CD4-positive, alpha-beta memory T cell (primary cell): ENCODE data around the gene TYW1. TPM values are rescaled to one million over a fixed set of nuclear protein-coding genes. Genes with fewer than 3 reads are reported as not detected.
"Not testable (repeated sequence)": the region's sequence is repeated elsewhere in the genome, so short reads cannot be mapped to it uniquely, and the experiment has no call there.

Experiments used
- CTCF ChIA-PET: fragments of 350-600 bp; sonication (Branson Sonifier 250); formaldehyde crosslinking; loops from one replicate; lab custom pipeline; 2021; ENCODE audit warnings: inconsistent platforms; ENCODE audit not compliant: partially characterized antibody; lab: Charles Lee
- POLR2A ChIA-PET: fragments of 350-600 bp; sonication (Branson Sonifier 250); formaldehyde crosslinking; loops from one replicate; lab custom pipeline; 2021; ENCODE audit not compliant: partially characterized antibody; lab: Charles Lee
- DNase-seq, 5 donors: peaks; one replicate each; pipeline versions ENCODE4 v3.0.0 to v3.0.0-alpha.2; 2020 to 2022; ENCODE audit warnings: mixed read lengths in 1 of 5
- H3K27ac ChIP-seq: one replicate; pipeline ENCODE4 v1.7.0; 2013; ENCODE audit warnings: low read depth, low read length
- H3K27me3 ChIP-seq: 2 replicates; pipeline ENCODE4 v1.7.0; 2013; ENCODE audit warnings: mild to moderate bottlenecking, low read length, moderate library complexity; ENCODE audit not compliant: insufficient read depth
- H3K36me3 ChIP-seq: 2 replicates; pipeline ENCODE4 v1.7.0; 2013; ENCODE audit warnings: mild to moderate bottlenecking, low read length, moderate library complexity; ENCODE audit not compliant: insufficient read depth
- H3K4me1 ChIP-seq: 2 replicates; pipeline ENCODE4 v1.7.0; 2013; ENCODE audit warnings: mild to moderate bottlenecking, low read length, moderate library complexity; ENCODE audit not compliant: insufficient read depth
- H3K4me3 ChIP-seq, 2 donors: one replicate each; pipeline ENCODE4 v1.7.0; 2013; ENCODE audit warnings: low read length in 2 of 2, mild to moderate bottlenecking in 1 of 2
- H3K9me3 ChIP-seq, 2 donors: one replicate each; pipeline ENCODE4 v1.7.0; 2013; ENCODE audit warnings: low read length in 2 of 2, control low read depth in 1 of 2; ENCODE audit not compliant: control insufficient read depth in 1 of 2
- H3K27ac Mint-ChIP-seq, 7 donors: one replicate each; pipeline ENCODE4 v1.8.0; 2020 to 2021; ENCODE audit warnings: mixed read lengths in 7 of 7, mild to moderate bottlenecking in 6 of 7, inconsistent platforms in 3 of 7, moderate library complexity in 3 of 7
- H3K27me3 Mint-ChIP-seq, 2 donors: one replicate each; pipeline ENCODE4 v1.8.0; 2020 to 2021; ENCODE audit warnings: mixed read lengths in 2 of 2
- H3K36me3 Mint-ChIP-seq, 2 donors: one replicate each; pipeline ENCODE4 v1.8.0; 2020 to 2021; ENCODE audit warnings: mixed read lengths in 2 of 2, inconsistent platforms in 1 of 2, mild to moderate bottlenecking in 1 of 2
- H3K4me1 Mint-ChIP-seq, 4 donors: one replicate each; pipeline ENCODE4 v1.8.0; 2020 to 2021; ENCODE audit warnings: mixed read lengths in 4 of 4, mild to moderate bottlenecking in 1 of 4
- H3K4me3 Mint-ChIP-seq, 8 donors: one replicate each; pipeline ENCODE4 v1.8.0; 2020 to 2021; ENCODE audit warnings: mixed read lengths in 8 of 8, mild to moderate bottlenecking in 7 of 8, moderate library complexity in 6 of 8, inconsistent platforms in 3 of 8
- H3K9me3 Mint-ChIP-seq, 8 donors: one replicate each; pipeline ENCODE4 v1.8.0; 2020 to 2021; ENCODE audit warnings: mixed read lengths in 8 of 8, mild to moderate bottlenecking in 5 of 8, inconsistent platforms in 3 of 8, moderate library complexity in 1 of 8
- intact Hi-C: fragments of 100-400 bp; cut with micrococcal nuclease; formaldehyde crosslinking; loops from one replicate; pipeline ENCODE4 v1.15.1; 2023
- polyA plus RNA-seq, 2 donors: library from polyadenylated mRNA; unstranded; fragments of 300-500 nt; fragmentation: Illumina TruSeq; gene quantifications; one replicate each; pipeline ENCODE4 v1.2.3, GENCODE V29; 2021
- total RNA-seq, 2 experiments: library from RNA; stranded (reverse); gene quantifications; one replicate each; pipeline ENCODE4 v1.2.3, GENCODE V29; 2021

The TYW1 gene
- total and polyA plus RNA-seq, 4 experiments from 2014 or later: 19.2 to 32.3 (median 27.7) TPM

DNA sequence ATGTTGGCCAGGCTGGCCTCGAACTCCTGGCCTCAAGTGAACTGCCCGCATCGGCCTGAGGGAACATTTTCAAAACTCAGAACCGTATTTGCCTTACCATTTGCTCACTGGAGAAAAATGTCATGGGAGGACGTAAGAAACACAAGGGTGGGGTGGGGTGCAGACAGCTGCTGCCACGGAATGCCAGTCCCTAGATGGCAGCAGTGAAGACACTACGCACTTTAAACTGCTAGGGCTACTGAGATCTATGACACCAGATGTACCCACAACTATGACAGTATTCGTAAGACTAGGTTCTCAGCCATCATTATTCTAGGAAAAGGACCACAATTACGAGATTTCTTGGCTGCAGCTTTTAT, 2.0 kb upstream of the TYW1 start:
- not testable (repeated sequence) for H3K9me3 Mint-ChIP-seq
- peaks cover 19% of the 10 kb centered on the region for H3K36me3 ChIP-seq

DNA sequence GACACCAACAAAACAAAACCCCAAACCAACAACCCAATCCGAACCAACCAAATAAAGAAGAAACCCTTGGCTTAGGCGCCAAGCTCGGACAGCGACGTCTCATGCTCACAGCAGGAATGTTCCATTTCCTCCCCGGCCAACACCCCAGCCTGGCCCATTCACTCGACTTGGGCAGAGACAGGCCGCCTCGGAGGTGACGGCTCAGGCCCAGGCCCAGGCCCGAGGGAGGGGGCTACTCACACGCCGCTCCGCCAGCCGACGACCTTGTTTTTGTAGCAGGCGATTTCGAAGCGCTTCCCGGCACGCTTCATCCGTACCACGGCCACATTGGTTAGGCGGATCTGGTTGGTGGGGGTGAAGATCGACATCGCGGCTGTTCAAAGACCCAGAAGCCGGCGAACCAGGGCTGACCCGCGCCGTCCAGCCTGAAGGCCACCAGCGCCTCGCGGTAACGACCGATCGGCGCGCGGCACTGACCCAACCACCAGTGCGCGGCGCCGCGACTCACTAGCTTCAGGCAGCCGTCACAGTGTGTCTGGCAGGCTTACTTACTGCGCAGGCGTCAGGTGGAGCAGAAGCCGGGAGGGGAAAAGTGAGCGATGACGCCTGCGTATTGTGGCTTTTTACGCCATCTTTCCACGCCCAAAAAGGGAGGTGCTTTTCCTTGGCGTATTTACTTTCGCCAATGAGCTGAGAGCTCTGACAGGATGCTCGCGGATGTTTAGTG, 1.4 kb upstream of the TYW1 start, which contains the start of gene SBDS:
TSS of gene SBDS (minus strand) at position 537 of the 727 bp plus-strand sequence. CDS start at position 368, 169 bp downstream.
- Histone ChIP-seq H3K36me3 (peaks cover 19% of the 10 kb centered on the region), H3K4me1 (peaks cover 24% of the 10 kb centered on the region), H3K4me3 (peak within 1 kb of the TSS; percentile 61 to 84), H3K27ac (peak within 1 kb of the TSS; percentile 99)
- Mint-ChIP-seq H3K4me3 (peak within 1 kb of the TSS; percentile 96 to 100 (median 100)), H3K4me1 (peaks cover 16 to 46% (median 29%) of the 10 kb centered on the region in 4 donors), H3K27ac (peak within 1 kb of the TSS; percentile 97 to 100 (median 100)), H3K36me3 (peaks cover 13 to 50% of the 10 kb centered on the region in 2 donors)
- POLR2A ChIA-PET: interaction anchor here (0.6 to 3.4 kb wide), 14 partner anchors 9 to 1622 kb away, joined by 3 to 33 read pairs (median 5); partner anchors contain the start of genes KCTD7, RABGEF1, TMEM248 and ZNF92
- DNase-seq: peak; percentile 92 to 98 (median 97)
- H3K9me3 Mint-ChIP-seq, H3K9me3 ChIP-seq, H3K27me3 ChIP-seq, H3K27me3 Mint-ChIP-seq: not testable (repeated sequence)
- CTCF ChIA-PET: interaction anchor here (0.7 to 1.5 kb wide), 4 partner anchors 8 to 151 kb away, joined by 3 to 7 read pairs (median 3); no protein-coding TSS in a partner anchor
- intact Hi-C loops: loop anchor here (5.0 kb wide), 1 partner anchor 788 kb away; the partner anchor contains the start of gene TPST1

More for the DNA sequence above, 2.0 kb upstream of the TYW1 start:
- peaks cover 13 to 48% of the 10 kb centered on the region in 2 donors for H3K36me3 Mint-ChIP-seq
- Histone ChIP-seq H3K4me1 (peaks cover 24% of the 10 kb centered on the region), H3K27ac (peak overlapping the region; percentile 99), H3K4me3 (peak overlapping the region; percentile 61 to 84)
- H3K27me3 Mint-ChIP-seq, H3K27me3 ChIP-seq, H3K9me3 ChIP-seq: not testable (repeated sequence)
- peak overlapping the region; percentile 96 to 100 (median 100) for H3K4me3 Mint-ChIP-seq
- CTCF ChIA-PET: interaction anchor here (0.8 kb wide), 1 partner anchor 71 kb away, joined by 3 read pairs; no protein-coding TSS in a partner anchor
- H3K4me1 Mint-ChIP-seq: peaks cover 16 to 46% (median 29%) of the 10 kb centered on the region in 4 donors
- peak overlapping the region; percentile 97 to 100 (median 100) for H3K27ac Mint-ChIP-seq
- POLR2A ChIA-PET: interaction anchor here (0.9 to 3.4 kb wide), 7 partner anchors 73 to 501 kb away, joined by 3 to 33 read pairs (median 10); partner anchors contain the start of gene TMEM248
- intact Hi-C loops: loop anchor here (1.0 to 5.0 kb wide), 2 partner anchors 149 to 787 kb away; partner anchors contain the start of gene TPST1
- peak in 4 of 5 donors; percentile 72 to 82 (median 80) for DNase-seq

DNA sequence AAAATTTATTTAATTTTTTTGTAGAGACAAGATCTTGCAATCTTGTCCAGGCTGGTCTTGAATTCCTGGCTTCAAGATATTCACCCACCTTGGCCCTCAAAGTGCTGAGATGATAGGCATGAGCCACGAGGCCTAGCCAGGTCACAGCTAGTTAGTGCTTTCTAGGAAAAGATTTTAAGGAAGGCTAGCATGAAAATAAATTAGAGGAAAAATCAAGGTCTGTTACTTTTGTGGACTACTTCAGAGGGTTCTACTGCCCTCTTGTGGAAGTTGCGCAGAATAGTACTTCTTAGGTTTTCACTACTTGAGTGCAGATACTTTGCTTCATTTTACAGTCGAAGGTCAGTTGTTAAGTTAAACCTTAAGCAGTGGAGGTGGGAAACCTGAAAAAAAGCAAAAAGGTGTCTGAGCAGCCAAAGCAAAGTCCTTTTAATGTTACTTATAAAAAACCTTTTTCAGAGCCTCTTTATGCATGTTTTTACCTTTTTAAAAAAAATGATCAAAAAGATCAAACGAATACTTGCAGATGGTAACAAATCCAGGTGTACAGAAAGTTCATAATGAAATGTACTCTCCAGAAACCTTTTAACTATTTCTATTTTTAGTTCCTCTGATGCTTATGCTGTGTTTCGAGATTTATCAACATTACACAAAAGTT, 4.1 kb downstream of the TYW1 start:
- not testable (repeated sequence) for H3K9me3 Mint-ChIP-seq, H3K36me3 ChIP-seq, H3K9me3 ChIP-seq, H3K27me3 Mint-ChIP-seq, H3K4me1 ChIP-seq, H3K27ac ChIP-seq, H3K4me3 ChIP-seq, H3K27me3 ChIP-seq
- CTCF ChIA-PET: interaction anchor here (1.3 kb wide), 1 partner anchor 587 kb away, joined by 4 read pairs; no protein-coding TSS in a partner anchor
- Mint-ChIP-seq H3K36me3 (peaks cover 14 to 32% of the 10 kb centered on the region in 2 donors), H3K27ac (peak overlapping the region in 5 of 7 donors; percentile 65 to 91 (median 82)), H3K4me1 (peaks cover 6 to 26% (median 14%) of the 10 kb centered on the region in 4 donors), H3K4me3 (peak overlapping the region in 1 of 8 donors; percentile 81)
- intact Hi-C loops: loop anchor here (5.0 kb wide), 1 partner anchor 968 kb away; no protein-coding TSS in a partner anchor
- POLR2A ChIA-PET: interaction anchor here (0.6 kb wide), 1 partner anchor 1252 kb away, joined by 5 read pairs; no protein-coding TSS in a partner anchor
- DNase-seq: peak; percentile 38 to 47 (median 44)

DNA sequence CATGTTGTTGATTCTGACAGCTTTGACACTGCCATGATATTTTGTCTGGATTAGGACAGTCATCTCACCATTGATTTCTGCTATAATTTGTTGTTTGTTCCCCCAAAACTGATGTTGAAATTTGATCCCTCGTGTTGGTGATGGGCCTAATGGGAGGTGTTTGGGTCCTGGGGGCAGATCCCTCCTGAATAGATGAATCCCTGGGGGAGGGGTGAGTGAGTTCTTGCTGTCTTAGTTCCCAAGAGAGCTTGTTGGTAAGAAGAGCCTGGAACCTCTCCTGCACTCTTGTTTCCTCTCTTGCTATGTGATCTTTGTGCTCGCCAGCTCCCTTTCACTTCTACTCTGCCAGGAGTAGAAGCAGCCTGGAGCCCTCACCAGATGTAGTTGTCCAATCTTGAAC, 7.5 kb downstream of the TYW1 start:
- CTCF ChIA-PET, H3K9me3 Mint-ChIP-seq, H3K27me3 Mint-ChIP-seq, H3K4me3 Mint-ChIP-seq, H3K27me3 ChIP-seq, H3K27ac Mint-ChIP-seq, H3K27ac ChIP-seq, DNase-seq, H3K4me1 ChIP-seq, H3K9me3 ChIP-seq, H3K4me3 ChIP-seq: not testable (repeated sequence)
- Mint-ChIP-seq H3K36me3 (peaks cover 28 to 51% of the 10 kb centered on the region in 2 donors), H3K4me1 (peaks cover 2 to 13% (median 7%) of the 10 kb centered on the region in 4 donors)
- intact Hi-C loops: loop anchor here (5.0 kb wide), 1 partner anchor 972 kb away; no protein-coding TSS in a partner anchor
- POLR2A ChIA-PET: interaction anchor here (0.6 kb wide), 1 partner anchor 1752 kb away, joined by 3 read pairs; no protein-coding TSS in a partner anchor
- peaks cover 12% of the 10 kb centered on the region for H3K36me3 ChIP-seq

DNA sequence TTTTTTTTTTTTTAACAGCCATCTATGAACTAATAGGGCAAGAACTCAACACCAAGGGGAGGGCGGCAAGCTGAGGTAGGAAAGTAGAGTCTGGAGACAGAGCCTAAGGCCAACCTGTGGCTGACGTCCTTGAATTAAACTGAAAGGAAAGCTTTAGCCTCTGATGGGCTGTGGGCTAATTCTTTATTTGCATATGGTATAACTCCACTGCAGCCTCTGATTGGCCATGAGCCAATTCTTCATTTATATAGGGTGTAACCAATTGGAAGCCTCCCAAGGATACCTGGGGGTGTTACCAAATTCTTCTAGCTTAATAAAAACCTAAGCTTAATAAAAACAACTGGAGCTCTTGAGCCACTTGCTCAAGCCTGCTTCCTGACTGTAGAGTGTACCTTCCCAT, 10.3 kb downstream of the TYW1 start:
- H3K27ac Mint-ChIP-seq: no peak overlapping the region
- H3K9me3 Mint-ChIP-seq: no peaks in the 10 kb centered on the region
- Histone ChIP-seq H3K9me3 (no peaks in the 10 kb centered on the region), H3K27me3 (no peaks in the 10 kb centered on the region), H3K4me3 (no peak overlapping the region), H3K27ac (no peak overlapping the region), H3K4me1 (no peaks in the 10 kb centered on the region), H3K36me3 (peaks cover 14% of the 10 kb centered on the region)
- intact Hi-C loops: no loop called here
- H3K4me1 Mint-ChIP-seq: peaks cover 0 to 7% (median 4%) of the 10 kb centered on the region in 4 donors
- H3K36me3 Mint-ChIP-seq: peaks cover 32 to 52% of the 10 kb centered on the region in 2 donors
- no peaks in the 10 kb centered on the region for H3K27me3 Mint-ChIP-seq
- POLR2A ChIA-PET: no interaction called here
- no peak overlapping the region for H3K4me3 Mint-ChIP-seq
- CTCF ChIA-PET: no interaction called here
- no peak for DNase-seq

DNA sequence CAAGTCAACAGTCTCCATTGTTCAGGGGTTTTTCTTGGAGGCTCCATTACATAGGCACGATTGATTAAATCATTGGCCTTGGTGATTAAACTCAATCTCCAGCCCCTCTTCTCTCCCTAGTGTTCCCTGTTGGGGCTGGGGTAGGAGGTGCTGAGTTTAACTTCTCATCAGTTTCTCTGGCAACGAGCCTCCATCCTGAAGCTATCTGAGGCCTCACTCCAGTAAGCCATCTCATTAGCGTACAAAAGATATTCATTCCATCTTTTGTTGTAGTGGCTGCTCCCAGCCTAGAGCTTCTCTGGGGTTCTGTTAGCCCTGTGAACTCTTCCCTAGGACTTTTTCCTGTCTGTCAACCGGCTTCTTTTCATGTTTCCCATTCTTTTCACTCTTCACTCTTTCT, 11.6 kb downstream of the TYW1 start:
- no peaks in the 10 kb centered on the region for H3K27me3 Mint-ChIP-seq
- intact Hi-C loops: no loop called here
- H3K36me3 Mint-ChIP-seq: peaks cover 35 to 53% of the 10 kb centered on the region in 2 donors
- H3K4me3 Mint-ChIP-seq: no peak overlapping the region
- Histone ChIP-seq H3K27ac (no peak overlapping the region), H3K4me1 (no peaks in the 10 kb centered on the region), H3K27me3 (no peaks in the 10 kb centered on the region), H3K4me3 (no peak overlapping the region), H3K36me3 (peaks cover 14% of the 10 kb centered on the region), H3K9me3 (no peaks in the 10 kb centered on the region)
- no peak for DNase-seq
- H3K4me1 Mint-ChIP-seq: peaks cover 0 to 7% (median 4%) of the 10 kb centered on the region in 4 donors
- H3K27ac Mint-ChIP-seq: no peak overlapping the region
- H3K9me3 Mint-ChIP-seq: no peaks in the 10 kb centered on the region
- ChIA-PET CTCF (no interaction called here), POLR2A (no interaction called here)
